HepG2 (cell line): Measurements from ENCODE around the gene PCDHGA1. TPM values are rescaled to one million over a fixed set of nuclear protein-coding genes. Genes with fewer than 3 reads are reported as not detected.
A peak's percentile ranks its signal among the peaks of the same experiment; 100 is the strongest.

ENCODE experiments used
- ATAC-seq: fragments of 200-7000 bp; cut with Tn5 transposase; 3 replicates; pipeline ENCODE4 v1.9.1; 2020; ENCODE audit warnings: mild to moderate bottlenecking, moderate library complexity
- BruUV-seq: library from RNA; stranded (reverse); fragments of 400-500 nt; replicated peaks from 2 replicates; lab custom pipeline; 2021; lab: Mats Ljungman, UMichigan
- CTCF ChIA-PET: fragments of 300-600 bp; formaldehyde crosslinking; extraction: SDS; loops from one replicate; lab custom pipeline; 2021; ENCODE audit warnings: low total read pairs, inconsistent platforms, low intra/inter-chr PET ratio; lab: Yijun Ruan, JAX
- POLR2A ChIA-PET: fragments of 350-600 bp; sonication (Branson Sonifier 250); formaldehyde crosslinking; loops from one replicate; lab custom pipeline; 2020; ENCODE audit warnings: antibody characterized with exemption, inconsistent platforms; lab: Yijun Ruan, JAX
- DNase-seq: peaks from one replicate; pipeline ENCODE4 v3.0.0-alpha.2; 2015; ENCODE audit warnings: low spot score
- FAIRE-seq: peaks from 3 replicates; lab custom pipeline; 2011; peaks lifted over from hg19 to GRCh38; lab: Jason Lieb, UNC
- H2AFZ ChIP-seq: one replicate; pipeline ENCODE4 v1.6.1; 2011; ENCODE audit warnings: low read length, inconsistent platforms
- H3K27ac ChIP-seq: fragments of 300-600 bp; 3 replicates; pipeline ENCODE4 v1.8.0; 2011; ENCODE audit warnings: mixed run types, mild to moderate bottlenecking, mixed read lengths, low read length, inconsistent platforms; ENCODE audit not compliant: insufficient read depth; ENCODE audit errors: extremely low read length
- H3K27me3 ChIP-seq, 2 experiments: fragments of 200-600 bp in 1 of 2; 2 replicates in 1 of 2; 3 replicates in 1 of 2; pipeline versions ENCODE4 v1.6.0 to v1.8.0; 2011; ENCODE audit warnings: low read length in 2 of 2, mild to moderate bottlenecking in 2 of 2, moderate library complexity in 2 of 2, inconsistent platforms in 1 of 2; ENCODE audit not compliant: insufficient read depth in 2 of 2, control insufficient read depth in 1 of 2
- H3K36me3 ChIP-seq, 2 experiments: fragments of 200-600 bp in 1 of 2; replicated peaks in 1 of 2; 2 replicates in 1 of 2; 3 replicates in 1 of 2; pipeline versions ENCODE4 v1.5.1 to v1.8.0; 2011; ENCODE audit warnings: low read length in 2 of 2, inconsistent platforms in 1 of 2; ENCODE audit not compliant: insufficient read depth in 2 of 2, control insufficient read depth in 1 of 2
- H3K4me1 ChIP-seq: 2 replicates; pipeline ENCODE4 v1.5.1; 2012; ENCODE audit warnings: low read length, inconsistent platforms; ENCODE audit not compliant: insufficient read depth
- H3K4me2 ChIP-seq: 2 replicates; pipeline ENCODE4 v1.6.0; 2011; ENCODE audit warnings: low read depth, low read length, inconsistent platforms
- H3K4me3 ChIP-seq, 3 experiments: fragments of 200-600 bp in 1 of 3; sonication (generic), shearing (Covaris generic) in 1 of 3; replicated peaks in 1 of 3; 2 replicates each; pipeline ENCODE4 v1.5.1; 2011 to 2016; ENCODE audit warnings: low read length in 3 of 3, inconsistent platforms in 2 of 3, low read depth in 2 of 3, mild to moderate bottlenecking in 2 of 3, control low read depth in 1 of 3, mixed read lengths in 1 of 3; ENCODE audit not compliant: insufficient read depth in 1 of 3
- H3K79me2 ChIP-seq: one replicate; pipeline ENCODE4 v1.6.1; 2011; ENCODE audit warnings: low read length, inconsistent platforms; ENCODE audit not compliant: insufficient read depth
- H3K9ac ChIP-seq: 2 replicates; pipeline ENCODE4 v1.6.0; 2011; ENCODE audit warnings: mild to moderate bottlenecking, low read depth, low read length, inconsistent platforms; ENCODE audit not compliant: insufficient read depth
- H3K9me3 ChIP-seq: 2 replicates; pipeline ENCODE4 v1.5.1; 2012; ENCODE audit warnings: mild to moderate bottlenecking, low read length
- H4K20me1 ChIP-seq: 2 replicates; pipeline ENCODE4 v1.6.0; 2011; ENCODE audit warnings: inconsistent platforms, mild to moderate bottlenecking, low read length, moderate library complexity; ENCODE audit not compliant: insufficient read depth
- FOXC1 ChIP-seq: sonication (generic); formaldehyde crosslinking; IDR thresholded peaks from 2 replicates; pipeline ENCODE4 v1.8.0; 2022; ENCODE audit warnings: mild to moderate bottlenecking, missing genetic modification reagents, borderline replicate concordance
- KAT8 ChIP-seq: IDR thresholded peaks from 2 replicates; pipeline ENCODE4 v1.6.1; 2016; ENCODE audit warnings: missing genetic modification reagents, missing compliant biosample characterization
- KMT2B ChIP-seq: IDR thresholded peaks from 2 replicates; pipeline ENCODE4 v1.6.1; 2016; ENCODE audit warnings: missing genetic modification reagents, missing compliant biosample characterization
- MIXL1 ChIP-seq: IDR thresholded peaks from 2 replicates; pipeline ENCODE4 v1.6.1; 2016
- PHF8 ChIP-seq: sonication (generic); formaldehyde crosslinking; IDR thresholded peaks from 2 replicates; pipeline ENCODE4 v1.5.0; 2020; ENCODE audit warnings: missing genetic modification reagents
- PLRG1 ChIP-seq: fragments of 450-650 bp; conservative IDR thresholded peaks from 2 replicates; pipeline ENCODE4 v1.6.1; 2016
- POGZ ChIP-seq: sonication (generic); formaldehyde crosslinking; IDR thresholded peaks from 2 replicates; pipeline ENCODE4 v1.4.0; 2020; ENCODE audit warnings: mild to moderate bottlenecking, missing genetic modification reagents
- POLR2A ChIP-seq, 2 experiments: IDR thresholded peaks; 2 replicates each; pipeline ENCODE4 v1.6.1; 2011; ENCODE audit warnings: low read depth in 2 of 2, low read length in 2 of 2, mild to moderate bottlenecking in 1 of 2, moderate library complexity in 1 of 2; ENCODE audit not compliant: insufficient read depth in 1 of 2
- RAD21 ChIP-seq: fragments of 450-650 bp; formaldehyde crosslinking; IDR thresholded peaks from 2 replicates; pipeline ENCODE4 v1.5.0; 2020; ENCODE audit warnings: mild to moderate bottlenecking
- STAG1 ChIP-seq: sonication (generic); formaldehyde crosslinking; IDR thresholded peaks from 2 replicates; pipeline ENCODE4 v1.4.0; 2020; ENCODE audit warnings: missing genetic modification reagents
- TBX2 ChIP-seq: sonication (generic); formaldehyde crosslinking; IDR thresholded peaks from 2 replicates; pipeline ENCODE4 v1.5.0; 2020; ENCODE audit warnings: missing genetic modification reagents, mild to moderate bottlenecking, borderline replicate concordance
- ZGPAT ChIP-seq: IDR thresholded peaks from 2 replicates; pipeline ENCODE4 v1.6.1; 2016; ENCODE audit warnings: mild to moderate bottlenecking
- ZNF629 ChIP-seq: sonication (generic); formaldehyde crosslinking; conservative IDR thresholded peaks from 2 replicates; pipeline ENCODE4 v1.5.0; 2020; ENCODE audit warnings: missing genetic modification reagents
- ZNF772 ChIP-seq: sonication (generic); formaldehyde crosslinking; IDR thresholded peaks from 2 replicates; pipeline ENCODE4 v1.5.0; 2020; ENCODE audit warnings: mild to moderate bottlenecking, missing genetic modification reagents
- ZNF775 ChIP-seq: sonication (generic); formaldehyde crosslinking; IDR thresholded peaks from 2 replicates; pipeline ENCODE4 v1.4.0; 2020; ENCODE audit warnings: missing genetic modification reagents, mild to moderate bottlenecking, moderate library complexity, borderline replicate concordance
- ZNF788 ChIP-seq: sonication (generic); formaldehyde crosslinking; IDR thresholded peaks from 2 replicates; pipeline ENCODE4 v1.5.0; 2020; ENCODE audit warnings: mild to moderate bottlenecking, missing genetic modification reagents, borderline replicate concordance
- WGBS: methylation state at CpG from one replicate; pipeline ENCODE4 v1.1.6; 2017; ENCODE audit warnings: low lambda C conversion rate; 5-methylcytosine and 5-hydroxymethylcytosine counted together
- in situ Hi-C: cut with HindIII; loops from 2 replicates; pipeline ENCODE4 v1.10.0; 2017; ENCODE audit warnings: low pct_unique_long_range_greater_than_20kb; ENCODE audit not compliant: extremely low pct_ligation_motif_present
- intact Hi-C: fragments of 100-400 bp; cut with micrococcal nuclease; formaldehyde crosslinking; loops from one replicate; pipeline ENCODE4 v1.10.0; 2022; ENCODE audit not compliant: unreplicated experiment
- polyA plus RNA-seq, 8 experiments: library from polyadenylated mRNA; depleted of rRNA in 3 of 8; stranded (reverse) in 7 of 8; unstranded in 1 of 8; fragments of >200 nt; fragmentation: Illumina TruSeq in 4 of 8; extraction: Trizol in 4 of 8; gene quantifications; 2 replicates each; pipeline versions ENCODE4 v1.2.1 to v1.2.3, GENCODE V29; 2011 to 2016; ENCODE audit warnings: low read depth in 4 of 8, missing spikeins in 1 of 8, mixed read lengths in 1 of 8; ENCODE audit not compliant: insufficient read depth in 1 of 8
- total RNA-seq, 5 experiments: library from RNA; depleted of rRNA; stranded (reverse); fragments of >200 nt; fragmentation: Illumina TruSeq; extraction: Trizol; gene quantifications; 2 replicates each; pipeline ENCODE4 v1.2.3, GENCODE V29; 2016; ENCODE audit warnings: low read depth in 1 of 5
- TF ChIP-seq, protein P1 (sequence below): sonication (generic); formaldehyde crosslinking; IDR thresholded peaks from 2 replicates; pipeline ENCODE4 v1.5.0; 2020; ENCODE audit warnings: mild to moderate bottlenecking, missing genetic modification reagents, borderline replicate concordance
- TF ChIP-seq, protein P2 (sequence below): sonication (generic); formaldehyde crosslinking; IDR thresholded peaks from 2 replicates; pipeline ENCODE4 v1.8.0; 2022; ENCODE audit warnings: missing genetic modification reagents, low read depth, mild to moderate bottlenecking, borderline replicate concordance

Gene PCDHGA1
- total and polyA plus RNA-seq, 2 of the 13 experiments (the other 11 are each of a cell fraction or from before 2014, with no cell fraction given) = 0.31 to 0.40 TPM

GRCh38 chr5:141349917-141350619 is 19.8 kb downstream of the PCDHGA1 start, which contains the start of gene PCDHGB1:
Gene PCDHGB1 (plus strand): TSS chr5:141350099. CDS start chr5:141350261, 162 bp downstream.
- intact Hi-C loops (loop anchor here (10.0 kb wide), 1 partner anchor 175 kb away; no protein-coding TSS in a partner anchor), in situ Hi-C loops (loop anchor here (10.0 kb wide), 1 partner anchor 175 kb away; no protein-coding TSS in a partner anchor)
- Histone ChIP-seq H3K27me3 (no peaks in the 10 kb centered on the region; a peak in 1 of 5 replicates), H3K9ac (peak within 1 kb of the TSS; percentile 20; the same call in 1 of the 2 replicates), H3K36me3 (no peaks in the 10 kb centered on the region), H3K9me3 (peaks cover 12% of the 10 kb centered on the region; the same call in 1 of the 2 replicates), H2AFZ (peak within 1 kb of the TSS; percentile 93), H3K4me1 (no peaks in the 10 kb centered on the region; the same call in 1 of the 2 replicates), H3K4me2 (peak within 1 kb of the TSS; percentile 81), H3K79me2 (no peaks in the 10 kb centered on the region), H4K20me1 (no peaks in the 10 kb centered on the region), H3K27ac (no peak within 1 kb of the TSS), H3K4me3 (peak within 1 kb of the TSS; percentile 49 to 71 (median 61))
- WGBS = 22% methylated on average over 26 of the region's 29 CpGs
- FAIRE-seq = peak; percentile 77
- POLR2A ChIA-PET = interaction anchor here (0.6 to 0.9 kb wide), 3 partner anchors 30 to 214 kb away, joined by 3 to 4 read pairs (median 3); partner anchors contain the start of gene TAF7
- ATAC-seq = peak; percentile 98
- CTCF ChIA-PET = interaction anchor here (0.9 to 1.4 kb wide), 5 partner anchors 162 to 214 kb away, joined by 4 to 9 read pairs (median 5); no protein-coding TSS in a partner anchor
- DNase-seq = peak; percentile 75
- no TSS peak for BruUV-seq
- TF ChIP-seq FOXC1 = peak; percentile 48; the same call in 1 of the 2 replicates
- TF ChIP-seq ZGPAT (CRISPR knock-in tag) = peak; percentile 31; the same call in 1 of the 2 replicates
- 0 out of 2 replicates have a peak, but pooled peaks have one; percentile 23 for TF ChIP-seq ZNF788 (CRISPR knock-in tag)
- TF ChIP-seq ZNF775 (CRISPR knock-in tag) = no peak
- TF ChIP-seq MIXL1 (CRISPR knock-in tag) = peak; percentile 18; the same call in 1 of the 2 replicates
- TF ChIP-seq PHF8 (CRISPR knock-in tag) = 0 out of 2 replicates have a peak, but pooled peaks have one; percentile 36
- TF ChIP-seq PLRG1 = no peak
- TF ChIP-seq, protein P1, sequence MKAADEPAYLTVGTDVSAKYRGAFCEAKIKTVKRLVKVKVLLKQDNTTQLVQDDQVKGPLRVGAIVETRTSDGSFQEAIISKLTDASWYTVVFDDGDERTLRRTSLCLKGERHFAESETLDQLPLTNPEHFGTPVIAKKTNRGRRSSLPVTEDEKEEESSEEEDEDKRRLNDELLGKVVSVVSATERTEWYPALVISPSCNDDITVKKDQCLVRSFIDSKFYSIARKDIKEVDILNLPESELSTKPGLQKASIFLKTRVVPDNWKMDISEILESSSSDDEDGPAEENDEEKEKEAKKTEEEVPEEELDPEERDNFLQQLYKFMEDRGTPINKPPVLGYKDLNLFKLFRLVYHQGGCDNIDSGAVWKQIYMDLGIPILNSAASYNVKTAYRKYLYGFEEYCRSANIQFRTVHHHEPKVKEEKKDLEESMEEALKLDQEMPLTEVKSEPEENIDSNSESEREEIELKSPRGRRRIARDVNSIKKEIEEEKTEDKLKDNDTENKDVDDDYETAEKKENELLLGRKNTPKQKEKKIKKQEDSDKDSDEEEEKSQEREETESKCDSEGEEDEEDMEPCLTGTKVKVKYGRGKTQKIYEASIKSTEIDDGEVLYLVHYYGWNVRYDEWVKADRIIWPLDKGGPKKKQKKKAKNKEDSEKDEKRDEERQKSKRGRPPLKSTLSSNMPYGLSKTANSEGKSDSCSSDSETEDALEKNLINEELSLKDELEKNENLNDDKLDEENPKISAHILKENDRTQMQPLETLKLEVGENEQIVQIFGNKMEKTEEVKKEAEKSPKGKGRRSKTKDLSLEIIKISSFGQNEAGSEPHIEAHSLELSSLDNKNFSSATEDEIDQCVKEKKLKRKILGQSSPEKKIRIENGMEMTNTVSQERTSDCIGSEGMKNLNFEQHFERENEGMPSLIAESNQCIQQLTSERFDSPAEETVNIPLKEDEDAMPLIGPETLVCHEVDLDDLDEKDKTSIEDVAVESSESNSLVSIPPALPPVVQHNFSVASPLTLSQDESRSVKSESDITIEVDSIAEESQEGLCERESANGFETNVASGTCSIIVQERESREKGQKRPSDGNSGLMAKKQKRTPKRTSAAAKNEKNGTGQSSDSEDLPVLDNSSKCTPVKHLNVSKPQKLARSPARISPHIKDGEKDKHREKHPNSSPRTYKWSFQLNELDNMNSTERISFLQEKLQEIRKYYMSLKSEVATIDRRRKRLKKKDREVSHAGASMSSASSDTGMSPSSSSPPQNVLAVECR (CRISPR knock-in tag) = peak; percentile 35; the same call in 1 of the 2 replicates
- peak; percentile 64; the same call in 1 of the 2 replicates for TF ChIP-seq KAT8 (CRISPR knock-in tag)
- no peak for TF ChIP-seq ZNF629 (CRISPR knock-in tag)
- TF ChIP-seq RAD21 (CRISPR knock-in tag) = peak; percentile 67
- 0 out of 2 replicates have a peak, but pooled peaks have one; percentile 24 for TF ChIP-seq TBX2 (CRISPR knock-in tag)
- TF ChIP-seq KMT2B = peak; percentile 67; the same call in 1 of the 2 replicates
- peak in 1 of 2 experiments; percentile 50; a peak in 1 of 4 replicates for TF ChIP-seq POLR2A (IDR thresholded peaks at IDR 0.05; ENCODE audit: insufficient read depth in 1 of 2, low read depth in 2 of 2, low read length in 2 of 2)
- 0 out of 2 replicates have a peak, but pooled peaks have one; percentile 39 for TF ChIP-seq ZNF772 (CRISPR knock-in tag)
- TF ChIP-seq POGZ (CRISPR knock-in tag) = 0 out of 2 replicates have a peak, but pooled peaks have one; percentile 19
- TF ChIP-seq STAG1 (CRISPR knock-in tag) = peak; percentile 70
- TF ChIP-seq, protein P2, sequence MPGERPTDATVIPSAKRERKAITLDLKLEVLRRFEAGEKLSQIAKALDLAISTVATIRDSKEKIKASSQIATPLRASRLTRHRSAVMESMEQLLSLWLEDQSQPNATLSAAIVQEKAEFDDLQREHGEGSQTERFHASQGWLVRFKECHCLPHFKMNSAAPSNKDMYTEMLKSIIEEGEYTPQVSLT = no peak
